PFSK-1 (cell line): ENCODE measurements around the gene KRTAP10-5.

Experiments used
- FOXP2 ChIP-seq: optimal IDR thresholded peaks from 2 replicates; pipeline ENCODE3; 2011; ENCODE audit warnings: borderline replicate concordance, control low read depth, inconsistent platforms; ENCODE audit not compliant: insufficient read depth; ENCODE audit errors: extremely low read length, extremely low read depth
- POLR2AphosphoS5 ChIP-seq: IDR thresholded peaks from 2 replicates; pipeline ENCODE4 v1.6.1; 2012; ENCODE audit warnings: low read depth, mild to moderate bottlenecking, control low read depth, low read length, moderate library complexity
- REST ChIP-seq, 2 experiments: IDR thresholded peaks; 2 replicates each; pipeline versions ENCODE4 v1.6.1 to v1.8.0; 2011 to 2012; ENCODE audit warnings: low read depth in 2 of 2, low read length in 2 of 2, control low read depth in 1 of 2, inconsistent platforms in 1 of 2, mild to moderate bottlenecking in 1 of 2, moderate library complexity in 1 of 2; ENCODE audit not compliant: insufficient read depth in 1 of 2
- SIN3A ChIP-seq: IDR thresholded peaks from 2 replicates; pipeline ENCODE4 v1.6.1; 2012; ENCODE audit warnings: mild to moderate bottlenecking, low read length, moderate library complexity, borderline replicate concordance; ENCODE audit not compliant: insufficient read depth
- TAF1 ChIP-seq: IDR thresholded peaks from 2 replicates; pipeline ENCODE4 v1.6.1; 2012; ENCODE audit warnings: low read length, control low read depth, borderline replicate concordance; ENCODE audit not compliant: insufficient read depth

The KRTAP10-5 gene

DNA sequence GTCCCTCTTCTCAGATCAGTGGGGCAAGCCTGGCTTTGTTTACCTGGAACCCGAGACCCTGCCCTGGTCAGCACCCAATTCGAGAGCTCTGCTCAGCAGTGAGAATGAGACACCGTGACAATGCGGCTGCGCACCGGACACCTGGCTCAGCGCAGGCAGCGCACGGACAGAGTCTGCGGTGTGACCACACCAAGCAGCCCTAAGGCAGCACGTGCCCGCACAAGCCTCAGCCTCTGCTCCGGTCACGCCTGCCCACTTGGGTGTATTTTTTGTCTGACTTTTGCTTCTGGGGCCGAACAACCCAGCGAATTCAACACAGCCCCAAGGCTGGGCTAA, 36.2 kb upstream of the KRTAP10-5 start:
- TF ChIP-seq FOXP2 (no peak), REST (IDR thresholded peaks at IDR 0.05; ENCODE audit: insufficient read depth in 1 of 2, low read depth in 2 of 2, low read length in 2 of 2) (no peak), TAF1 (no peak), SIN3A (no peak), POLR2AphosphoS5 (no peak)

GRCh38 chr21:44615911-44616590, 35.6 kb upstream of the KRTAP10-5 start:
- no peak for TF ChIP-seq REST (IDR thresholded peaks at IDR 0.05; ENCODE audit: insufficient read depth in 1 of 2, low read depth in 2 of 2, low read length in 2 of 2)
- TF ChIP-seq POLR2AphosphoS5: no peak
- no peak for TF ChIP-seq TAF1
- TF ChIP-seq FOXP2: no peak
- no peak for TF ChIP-seq SIN3A

GRCh38 chr21:44615466-44615865, 35.1 kb upstream of the KRTAP10-5 start:
- TF ChIP-seq TAF1 (no peak), REST (IDR thresholded peaks at IDR 0.05; ENCODE audit: insufficient read depth in 1 of 2, low read depth in 2 of 2, low read length in 2 of 2) (no peak), FOXP2 (no peak), SIN3A (no peak), POLR2AphosphoS5 (no peak)

DNA sequence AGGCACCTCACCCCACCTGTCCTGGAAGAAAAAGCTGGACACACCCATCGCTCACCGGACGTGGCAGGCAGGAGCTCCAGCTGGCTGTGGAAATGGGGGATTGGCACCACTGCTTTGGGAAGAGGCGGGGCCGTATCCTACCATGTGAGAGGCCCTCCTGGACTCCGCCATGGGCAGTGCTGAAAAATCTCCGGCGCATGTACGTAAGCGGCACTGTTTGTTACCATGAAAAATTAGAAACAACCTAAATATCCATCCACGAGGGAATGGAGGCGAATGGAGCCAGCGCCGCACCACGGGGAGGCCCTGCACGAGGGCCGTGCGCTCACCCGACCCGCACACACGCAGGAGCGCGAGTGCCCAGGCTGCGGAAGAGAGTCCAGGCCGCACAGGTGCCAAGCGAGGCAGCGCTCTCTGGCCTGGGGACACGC, 34.6 kb upstream of the KRTAP10-5 start:
- TF ChIP-seq SIN3A: no peak
- no peak for TF ChIP-seq POLR2AphosphoS5

GRCh38 chr21:44614161-44614631, 33.8 kb upstream of the KRTAP10-5 start:
- no peak for TF ChIP-seq TAF1

- TF ChIP-seq POLR2AphosphoS5: no peak
- TF ChIP-seq TAF1: no peak
- no peak for TF ChIP-seq FOXP2
- no peak for TF ChIP-seq REST (IDR thresholded peaks at IDR 0.05; ENCODE audit: insufficient read depth in 1 of 2, low read depth in 2 of 2, low read length in 2 of 2)
- TF ChIP-seq SIN3A: no peak
Measured at GRCh38 chr21:44613386-44614155, 33.2 kb upstream of the KRTAP10-5 start.
